GM18526 (cell line): ENCODE data around the gene OMP.

Source experiments
- POLR2A ChIP-seq: IDR thresholded peaks from 3 replicates; pipeline ENCODE4 v1.6.1; 2011; ENCODE audit not compliant: insufficient read length; ENCODE audit errors: extremely low read depth

OMP gene

GRCh38 chr11:77067861-77068443 lies 34.7 kb upstream of the OMP start:
- TF ChIP-seq POLR2A = no peak

- no peak for TF ChIP-seq POLR2A
Observed at GRCh38 chr11:77068457-77069335, 33.9 kb upstream of the OMP start.

GRCh38 chr11:77069336-77069968 lies 33.2 kb upstream of the OMP start:
- TF ChIP-seq POLR2A = no peak

- TF ChIP-seq POLR2A = no peak
Observed at GRCh38 chr11:77069969-77070582, 32.6 kb upstream of the OMP start.

GRCh38 chr11:77071077-77071476 lies 31.6 kb upstream of the OMP start:
- TF ChIP-seq POLR2A = no peak

GRCh38 chr11:77071671-77072605 lies 30.7 kb upstream of the OMP start:
- TF ChIP-seq POLR2A = no peak

- TF ChIP-seq POLR2A = no peak
Observed at GRCh38 chr11:77072851-77073327, 29.8 kb upstream of the OMP start.

GRCh38 chr11:77073328-77074001 lies 29.2 kb upstream of the OMP start:
- TF ChIP-seq POLR2A = no peak

GRCh38 chr11:77074205-77074604 lies 28.4 kb upstream of the OMP start:
- TF ChIP-seq POLR2A = no peak

GRCh38 chr11:77074626-77075221 lies 27.9 kb upstream of the OMP start:
- no peak for TF ChIP-seq POLR2A

- no peak for TF ChIP-seq POLR2A
Observed at GRCh38 chr11:77075425-77075905, 27.2 kb upstream of the OMP start.

- no peak for TF ChIP-seq POLR2A
Observed at GRCh38 chr11:77079666-77080065, 23.0 kb upstream of the OMP start.

GRCh38 chr11:77080643-77081210 lies 21.9 kb upstream of the OMP start:
- TF ChIP-seq POLR2A = no peak
